HG02981 (cell line): Measurements from ENCODE around the gene APLP2.
"Not testable (repeated sequence)": the region's sequence is repeated elsewhere in the genome, so short reads cannot be mapped to it uniquely, and the experiment has no call there.

Experiments
- ATAC-seq: cut with Tn5 transposase; IDR thresholded peaks from one replicate; pipeline ENCODE4 v1.9.1; 2021; ENCODE audit warnings: mild to moderate bottlenecking, moderate library complexity; ENCODE audit not compliant: unreplicated experiment

APLP2 gene

GRCh38 chr11:130069659-130070108 lies at the start of gene APLP2:
TSS of gene APLP2 (plus strand) at chr11:130069894. CDS start at chr11:130069978, 84 bp downstream.
- peak; percentile 97 for ATAC-seq

- ATAC-seq = no peak
Measured at GRCh38 chr11:130020323-130020722, 49.4 kb upstream of the APLP2 start.

GRCh38 chr11:130021606-130022005 lies 48.1 kb upstream of the APLP2 start:
- not testable (repeated sequence) for ATAC-seq

DNA sequence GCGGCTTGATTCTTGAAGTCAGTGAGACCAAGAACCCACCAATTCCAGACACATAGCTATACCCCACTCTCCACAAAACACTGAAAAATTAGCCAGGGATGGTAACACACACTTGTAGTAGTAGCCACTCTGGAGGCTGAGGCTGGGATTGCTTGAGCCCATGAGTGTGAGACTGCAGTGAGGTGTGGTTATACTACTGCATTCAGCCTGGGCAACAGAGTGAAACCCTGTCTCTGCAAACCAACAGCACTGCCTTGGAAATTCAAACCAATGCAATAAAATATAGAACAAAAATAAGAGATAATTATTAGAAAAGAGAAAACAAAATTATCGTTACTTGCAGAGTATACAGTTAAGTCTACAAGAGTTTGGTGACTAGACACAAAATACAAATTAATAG lies 46.9 kb upstream of the APLP2 start:
- ATAC-seq = peak; percentile 24

GRCh38 chr11:130023204-130023603 lies 46.5 kb upstream of the APLP2 start:
- peak; percentile 98 for ATAC-seq

DNA sequence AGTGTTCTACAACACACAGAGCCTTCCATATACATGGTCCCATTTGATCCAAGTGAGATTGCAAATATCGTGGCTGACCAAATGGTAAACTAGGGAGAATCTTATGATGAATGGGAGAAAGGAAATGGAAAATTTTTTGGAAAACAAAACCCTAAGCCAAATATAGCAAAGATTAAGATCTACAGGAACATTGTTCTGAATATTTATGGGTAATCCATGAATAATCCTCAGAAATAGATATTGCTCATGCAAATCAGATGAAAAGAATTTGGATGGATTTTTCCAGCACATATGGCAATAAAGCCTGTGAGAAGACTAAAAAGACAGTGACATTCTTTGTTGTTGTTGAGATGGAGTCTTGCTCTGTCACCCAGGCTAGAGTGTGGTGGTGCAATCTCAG lies 45.3 kb upstream of the APLP2 start:
- no peak for ATAC-seq

GRCh38 chr11:130025371-130025770 lies 44.3 kb upstream of the APLP2 start:
- no peak for ATAC-seq

GRCh38 chr11:130029137-130029536 lies 40.6 kb upstream of the APLP2 start:
- ATAC-seq = peak; percentile 77

GRCh38 chr11:130031056-130031455 lies 38.6 kb upstream of the APLP2 start:
- no peak for ATAC-seq

GRCh38 chr11:130031945-130032344 lies 37.7 kb upstream of the APLP2 start:
- ATAC-seq = no peak

DNA sequence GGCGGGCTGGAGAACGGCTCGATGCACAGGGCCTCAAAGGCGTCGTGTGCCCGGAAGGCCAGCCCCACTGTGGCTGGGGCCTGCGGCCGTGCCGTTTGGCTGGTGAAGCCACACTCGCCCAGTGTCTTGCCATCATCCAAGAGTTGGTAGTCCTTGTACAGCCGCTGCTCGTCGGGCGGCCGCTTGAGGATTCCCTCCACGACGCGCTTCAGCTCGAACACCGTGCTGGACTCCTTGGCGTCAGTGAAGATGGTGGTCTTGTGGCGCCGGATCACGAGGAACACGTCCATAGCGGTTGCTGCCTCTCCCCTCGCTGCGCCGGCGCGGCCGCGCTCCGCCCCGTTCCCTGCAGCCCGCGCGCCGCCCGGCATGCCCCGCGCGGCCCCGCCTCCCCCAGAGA lies 36.8 kb upstream of the APLP2 start:
- ATAC-seq = no peak

DNA sequence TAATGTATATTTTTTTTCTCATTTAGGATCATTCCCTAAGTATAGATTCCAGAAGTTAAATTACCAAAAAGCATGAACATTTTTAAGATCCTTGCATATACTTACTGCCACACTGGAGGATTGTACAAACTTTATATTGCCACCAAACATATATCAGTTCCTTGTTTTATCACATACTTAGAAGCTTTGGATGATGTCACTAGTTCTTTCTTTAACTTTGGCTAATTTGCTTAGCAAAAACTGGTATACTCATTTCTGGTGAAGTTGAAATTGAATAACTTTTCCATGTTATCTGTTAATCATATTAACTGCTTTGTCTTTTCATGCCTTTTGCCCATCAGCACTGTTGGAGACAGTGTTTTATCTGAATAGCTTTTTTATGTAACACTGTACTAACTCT lies 35.5 kb upstream of the APLP2 start:
- ATAC-seq = no peak

- ATAC-seq = no peak
Measured at GRCh38 chr11:130037058-130037457, 32.6 kb upstream of the APLP2 start.

GRCh38 chr11:130037881-130038585 lies 31.7 kb upstream of the APLP2 start:
- ATAC-seq = no peak

DNA sequence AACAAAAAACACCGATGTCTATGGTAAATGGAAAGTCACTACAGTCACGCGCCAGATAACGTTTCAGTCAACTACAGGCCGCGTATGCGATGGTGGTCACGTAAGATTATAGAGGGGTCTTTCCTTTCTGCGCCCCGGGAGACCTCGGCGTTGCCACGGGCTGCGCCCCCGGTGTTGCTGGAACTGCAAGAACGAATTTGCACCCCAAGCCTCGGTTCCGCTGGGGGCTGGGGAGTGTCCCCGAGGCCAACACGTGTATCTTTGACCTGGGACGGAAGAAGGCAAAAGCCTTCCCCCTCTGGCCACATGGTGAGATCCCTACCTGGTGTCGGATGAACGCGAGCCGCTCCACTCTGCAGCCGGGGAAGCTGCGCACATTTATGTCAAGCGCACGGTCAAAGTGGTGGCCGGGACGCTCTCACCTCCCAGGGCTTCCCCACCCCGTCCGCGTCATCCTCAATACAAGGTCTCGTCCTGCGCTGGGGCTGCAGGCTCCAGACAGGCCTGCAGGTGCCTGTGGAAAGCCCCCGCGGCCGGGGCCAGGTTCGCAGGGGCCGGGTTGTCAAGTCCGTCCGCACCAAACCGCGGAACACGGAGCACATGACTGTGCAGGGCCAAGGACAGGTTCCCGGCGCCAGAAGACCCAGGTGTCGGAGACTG lies 29.3 kb upstream of the APLP2 start:
- ATAC-seq = no peak

DNA sequence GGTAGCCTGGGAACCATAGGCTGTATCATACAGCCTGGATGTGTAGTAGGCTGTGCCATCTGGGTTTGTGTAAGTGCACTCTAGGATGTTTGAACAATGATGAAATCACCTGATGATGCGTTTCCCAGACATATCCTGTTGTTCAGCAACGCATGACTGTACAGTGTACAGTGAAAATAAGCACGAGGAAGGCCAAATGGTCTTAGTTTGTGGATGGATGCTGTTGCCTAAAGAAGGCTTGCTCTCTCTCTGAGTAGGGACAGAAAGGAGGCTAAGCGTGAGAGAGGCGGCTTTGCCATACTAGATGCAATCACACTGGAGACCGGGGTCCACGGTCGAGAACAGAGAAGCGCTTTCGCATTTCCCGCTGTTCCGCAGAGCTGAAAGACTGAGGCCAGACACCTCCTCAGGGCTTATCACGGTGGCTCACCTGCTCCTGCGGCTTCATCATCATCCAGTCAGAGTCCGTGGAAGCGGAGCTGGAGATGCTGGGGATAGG lies 27.6 kb upstream of the APLP2 start:
- no peak for ATAC-seq

DNA sequence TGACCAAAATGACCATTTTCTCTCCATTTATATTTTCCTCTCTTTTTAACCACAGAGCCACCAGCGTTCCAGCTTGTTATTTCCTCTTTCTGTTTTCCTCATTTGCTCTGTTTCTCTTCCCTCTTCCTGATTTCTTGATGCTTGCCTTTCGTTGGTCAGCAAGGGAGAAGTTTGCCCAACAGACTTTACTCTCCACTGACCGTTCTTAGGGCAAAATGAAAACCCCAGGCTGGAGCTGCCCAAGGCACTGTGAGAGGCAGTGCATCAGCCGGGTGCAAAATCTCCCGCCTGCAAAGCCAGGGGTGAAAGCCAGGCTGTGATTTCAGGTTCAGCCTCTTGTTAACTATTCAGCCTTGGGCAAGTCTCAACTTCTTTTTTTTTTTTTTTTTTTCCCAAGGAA lies 26.1 kb upstream of the APLP2 start:
- no peak for ATAC-seq

DNA sequence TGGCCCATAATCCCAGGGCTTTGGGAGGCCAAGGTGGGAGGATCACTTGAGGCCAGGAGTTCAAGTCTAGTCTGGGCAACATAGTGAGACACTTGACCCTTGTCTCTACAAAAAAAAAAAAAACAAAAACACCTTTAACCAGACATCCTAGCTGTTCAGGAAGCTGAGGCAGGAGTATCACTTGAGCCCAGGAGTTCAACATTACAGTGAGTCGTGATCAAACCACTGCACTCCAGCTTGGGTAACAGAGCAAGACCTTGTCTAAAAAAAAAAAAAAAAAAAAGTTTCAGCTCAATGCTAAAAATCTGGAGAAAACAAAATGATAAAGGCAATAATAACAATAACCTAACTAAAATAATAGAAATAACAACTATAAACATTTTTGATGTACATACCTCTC lies 22.6 kb upstream of the APLP2 start:
- ATAC-seq = no peak

- no peak for ATAC-seq
Measured at GRCh38 chr11:130049328-130049771, 20.3 kb upstream of the APLP2 start.

GRCh38 chr11:130050257-130050656 lies 19.4 kb upstream of the APLP2 start:
- ATAC-seq = no peak

- ATAC-seq = no peak
Measured at GRCh38 chr11:130051082-130051481, 18.6 kb upstream of the APLP2 start.

DNA sequence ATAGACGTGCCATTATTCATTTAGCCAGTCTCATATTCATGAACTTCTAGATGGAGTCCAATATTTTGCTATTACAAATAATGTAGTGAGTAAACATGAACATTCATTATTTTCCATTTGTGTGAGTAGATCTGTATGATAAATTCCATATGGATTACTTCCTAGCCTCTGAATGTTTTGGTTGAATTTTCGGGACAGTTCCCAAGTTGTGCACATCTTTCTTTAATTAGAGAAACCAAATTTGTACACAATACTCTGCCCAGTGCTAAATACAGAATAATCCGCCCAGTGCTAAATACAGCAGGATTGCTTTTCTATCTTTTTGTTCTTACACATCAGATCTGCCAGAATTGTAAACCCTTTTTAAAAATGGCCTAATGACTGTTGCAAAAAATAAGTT lies 17.1 kb upstream of the APLP2 start:
- no peak for ATAC-seq
